ENCODE results near the gene MGLL. TPM values are rescaled to one million over a fixed set of nuclear protein-coding genes. Genes with fewer than 3 reads are reported as not detected.

Gene MGLL
- total RNA-seq, 1 experiment from 2014 or later: 0.94 TPM

DNA sequence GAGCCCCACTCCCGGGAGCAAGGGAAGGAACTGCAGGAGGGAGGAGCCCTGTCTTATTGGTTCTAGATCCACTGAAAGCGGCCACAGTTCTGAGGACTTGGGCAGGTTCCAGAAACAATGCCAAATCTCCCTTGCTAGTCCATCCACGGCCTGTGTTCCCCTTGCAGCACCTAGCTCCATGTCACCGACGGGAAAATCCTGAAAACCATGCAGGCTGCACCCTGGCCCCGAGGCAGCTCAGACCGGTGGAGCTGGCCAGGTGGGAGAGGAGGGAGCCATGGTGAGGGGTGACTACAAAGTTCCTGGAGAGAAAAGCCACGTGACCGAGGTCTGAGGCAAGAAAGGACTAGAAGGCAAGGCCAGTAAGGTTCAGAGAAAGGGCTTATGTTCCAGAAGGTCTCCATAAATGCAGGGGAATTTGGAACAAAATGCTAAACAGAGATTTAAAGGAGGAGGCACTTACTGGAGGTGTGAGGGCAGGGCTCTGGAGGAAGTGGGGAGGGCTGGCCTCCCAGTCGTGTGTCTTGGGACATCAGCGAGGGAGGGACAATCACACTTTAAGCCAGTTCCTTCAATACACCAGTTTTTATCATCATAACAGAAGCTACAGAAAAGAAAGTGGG is 5.4 kb downstream of the MGLL start:
- Mint-ChIP-seq H3K4me3 (no peak overlapping the region), H3K9me3 (peaks cover 1% of the 10 kb centered on the region; the same call in 1 of the 2 replicates), H3K4me1 (peaks cover 25% of the 10 kb centered on the region), H3K36me3 (no peaks in the 10 kb centered on the region), H3K27me3 (ENCODE audit: low read depth) (peaks cover 12% of the 10 kb centered on the region), H3K27ac (no peak overlapping the region)
- POLR2A ChIA-PET: no interaction called here
- CTCF ChIA-PET: interaction anchor here (1.8 kb wide), 1 partner anchor 26 kb away, joined by 6 read pairs; no protein-coding TSS in a partner anchor
- TF ChIP-seq, protein P1, sequence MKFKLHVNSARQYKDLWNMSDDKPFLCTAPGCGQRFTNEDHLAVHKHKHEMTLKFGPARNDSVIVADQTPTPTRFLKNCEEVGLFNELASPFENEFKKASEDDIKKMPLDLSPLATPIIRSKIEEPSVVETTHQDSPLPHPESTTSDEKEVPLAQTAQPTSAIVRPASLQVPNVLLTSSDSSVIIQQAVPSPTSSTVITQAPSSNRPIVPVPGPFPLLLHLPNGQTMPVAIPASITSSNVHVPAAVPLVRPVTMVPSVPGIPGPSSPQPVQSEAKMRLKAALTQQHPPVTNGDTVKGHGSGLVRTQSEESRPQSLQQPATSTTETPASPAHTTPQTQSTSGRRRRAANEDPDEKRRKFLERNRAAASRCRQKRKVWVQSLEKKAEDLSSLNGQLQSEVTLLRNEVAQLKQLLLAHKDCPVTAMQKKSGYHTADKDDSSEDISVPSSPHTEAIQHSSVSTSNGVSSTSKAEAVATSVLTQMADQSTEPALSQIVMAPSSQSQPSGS (CRISPR knock-in tag; IDR thresholded peaks at IDR 0.05; ENCODE audit: borderline replicate concordance, low read depth): no peak
- no peak for TF ChIP-seq RORB (CRISPR knock-in tag; IDR thresholded peaks at IDR 0.05)
- TF ChIP-seq ELF4 (CRISPR knock-in tag; IDR thresholded peaks at IDR 0.05; ENCODE audit: low read depth): no peak
- TF ChIP-seq, protein P2, sequence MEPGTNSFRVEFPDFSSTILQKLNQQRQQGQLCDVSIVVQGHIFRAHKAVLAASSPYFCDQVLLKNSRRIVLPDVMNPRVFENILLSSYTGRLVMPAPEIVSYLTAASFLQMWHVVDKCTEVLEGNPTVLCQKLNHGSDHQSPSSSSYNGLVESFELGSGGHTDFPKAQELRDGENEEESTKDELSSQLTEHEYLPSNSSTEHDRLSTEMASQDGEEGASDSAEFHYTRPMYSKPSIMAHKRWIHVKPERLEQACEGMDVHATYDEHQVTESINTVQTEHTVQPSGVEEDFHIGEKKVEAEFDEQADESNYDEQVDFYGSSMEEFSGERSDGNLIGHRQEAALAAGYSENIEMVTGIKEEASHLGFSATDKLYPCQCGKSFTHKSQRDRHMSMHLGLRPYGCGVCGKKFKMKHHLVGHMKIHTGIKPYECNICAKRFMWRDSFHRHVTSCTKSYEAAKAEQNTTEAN (CRISPR knock-in tag; IDR thresholded peaks at IDR 0.05): no peak
- TF ChIP-seq OVOL2 (CRISPR knock-in tag; IDR thresholded peaks at IDR 0.05; ENCODE audit: borderline replicate concordance): no peak
- no peak for TF ChIP-seq KAT7 (CRISPR knock-in tag; IDR thresholded peaks at IDR 0.05; ENCODE audit: borderline replicate concordance)
- TF ChIP-seq, protein P3, sequence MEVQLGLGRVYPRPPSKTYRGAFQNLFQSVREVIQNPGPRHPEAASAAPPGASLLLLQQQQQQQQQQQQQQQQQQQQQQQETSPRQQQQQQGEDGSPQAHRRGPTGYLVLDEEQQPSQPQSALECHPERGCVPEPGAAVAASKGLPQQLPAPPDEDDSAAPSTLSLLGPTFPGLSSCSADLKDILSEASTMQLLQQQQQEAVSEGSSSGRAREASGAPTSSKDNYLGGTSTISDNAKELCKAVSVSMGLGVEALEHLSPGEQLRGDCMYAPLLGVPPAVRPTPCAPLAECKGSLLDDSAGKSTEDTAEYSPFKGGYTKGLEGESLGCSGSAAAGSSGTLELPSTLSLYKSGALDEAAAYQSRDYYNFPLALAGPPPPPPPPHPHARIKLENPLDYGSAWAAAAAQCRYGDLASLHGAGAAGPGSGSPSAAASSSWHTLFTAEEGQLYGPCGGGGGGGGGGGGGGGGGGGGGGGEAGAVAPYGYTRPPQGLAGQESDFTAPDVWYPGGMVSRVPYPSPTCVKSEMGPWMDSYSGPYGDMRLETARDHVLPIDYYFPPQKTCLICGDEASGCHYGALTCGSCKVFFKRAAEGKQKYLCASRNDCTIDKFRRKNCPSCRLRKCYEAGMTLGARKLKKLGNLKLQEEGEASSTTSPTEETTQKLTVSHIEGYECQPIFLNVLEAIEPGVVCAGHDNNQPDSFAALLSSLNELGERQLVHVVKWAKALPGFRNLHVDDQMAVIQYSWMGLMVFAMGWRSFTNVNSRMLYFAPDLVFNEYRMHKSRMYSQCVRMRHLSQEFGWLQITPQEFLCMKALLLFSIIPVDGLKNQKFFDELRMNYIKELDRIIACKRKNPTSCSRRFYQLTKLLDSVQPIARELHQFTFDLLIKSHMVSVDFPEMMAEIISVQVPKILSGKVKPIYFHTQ (CRISPR knock-in tag; IDR thresholded peaks at IDR 0.05): no peak
- TF ChIP-seq ZNF317 (CRISPR knock-in tag; IDR thresholded peaks at IDR 0.05; ENCODE audit: borderline replicate concordance, low read depth): no peak
- no peak for TF ChIP-seq CREM (CRISPR knock-in tag; IDR thresholded peaks at IDR 0.05)
- TF ChIP-seq GABPB1 (CRISPR knock-in tag; IDR thresholded peaks at IDR 0.05): no peak
- TF ChIP-seq, protein P4, sequence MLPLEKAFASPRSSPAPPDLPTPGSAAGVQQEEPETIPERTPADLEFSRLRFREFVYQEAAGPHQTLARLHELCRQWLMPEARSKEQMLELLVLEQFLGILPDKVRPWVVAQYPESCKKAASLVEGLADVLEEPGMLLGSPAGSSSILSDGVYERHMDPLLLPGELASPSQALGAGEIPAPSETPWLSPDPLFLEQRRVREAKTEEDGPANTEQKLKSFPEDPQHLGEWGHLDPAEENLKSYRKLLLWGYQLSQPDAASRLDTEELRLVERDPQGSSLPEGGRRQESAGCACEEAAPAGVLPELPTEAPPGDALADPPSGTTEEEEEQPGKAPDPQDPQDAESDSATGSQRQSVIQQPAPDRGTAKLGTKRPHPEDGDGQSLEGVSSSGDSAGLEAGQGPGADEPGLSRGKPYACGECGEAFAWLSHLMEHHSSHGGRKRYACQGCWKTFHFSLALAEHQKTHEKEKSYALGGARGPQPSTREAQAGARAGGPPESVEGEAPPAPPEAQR (CRISPR knock-in tag; IDR thresholded peaks at IDR 0.05): no peak
- no peak for TF ChIP-seq SMAD4 (CRISPR knock-in tag; IDR thresholded peaks at IDR 0.05)
- no peak for TF ChIP-seq ZNF232 (CRISPR knock-in tag; IDR thresholded peaks at IDR 0.05)
- TF ChIP-seq ZNF671 (CRISPR knock-in tag; IDR thresholded peaks at IDR 0.05): no peak
- TF ChIP-seq, protein P5, sequence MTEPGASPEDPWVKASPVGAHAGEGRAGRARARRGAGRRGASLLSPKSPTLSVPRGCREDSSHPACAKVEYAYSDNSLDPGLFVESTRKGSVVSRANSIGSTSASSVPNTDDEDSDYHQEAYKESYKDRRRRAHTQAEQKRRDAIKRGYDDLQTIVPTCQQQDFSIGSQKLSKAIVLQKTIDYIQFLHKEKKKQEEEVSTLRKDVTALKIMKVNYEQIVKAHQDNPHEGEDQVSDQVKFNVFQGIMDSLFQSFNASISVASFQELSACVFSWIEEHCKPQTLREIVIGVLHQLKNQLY (CRISPR knock-in tag; IDR thresholded peaks at IDR 0.05): no peak
- TF ChIP-seq ESRRA (CRISPR knock-in tag; IDR thresholded peaks at IDR 0.05; ENCODE audit: borderline replicate concordance): no peak
- TF ChIP-seq RELA (CRISPR knock-in tag; IDR thresholded peaks at IDR 0.05; ENCODE audit: borderline replicate concordance): no peak
- no peak for DNase-seq (ENCODE audit: low spot score)
- no peak for ATAC-seq
